GM18861 (cell line): ENCODE results near the gene B4GALT3.
A peak's percentile ranks its signal among the peaks of the same experiment; 100 is the strongest.
"Not testable (repeated sequence)": the region's sequence is repeated elsewhere in the genome, so short reads cannot be mapped to it uniquely, and the experiment has no call there.

Source experiments
- ATAC-seq: cut with Tn5 transposase; IDR thresholded peaks from one replicate; pipeline ENCODE4 v1.9.1; 2021; ENCODE audit not compliant: unreplicated experiment

The B4GALT3 gene

DNA sequence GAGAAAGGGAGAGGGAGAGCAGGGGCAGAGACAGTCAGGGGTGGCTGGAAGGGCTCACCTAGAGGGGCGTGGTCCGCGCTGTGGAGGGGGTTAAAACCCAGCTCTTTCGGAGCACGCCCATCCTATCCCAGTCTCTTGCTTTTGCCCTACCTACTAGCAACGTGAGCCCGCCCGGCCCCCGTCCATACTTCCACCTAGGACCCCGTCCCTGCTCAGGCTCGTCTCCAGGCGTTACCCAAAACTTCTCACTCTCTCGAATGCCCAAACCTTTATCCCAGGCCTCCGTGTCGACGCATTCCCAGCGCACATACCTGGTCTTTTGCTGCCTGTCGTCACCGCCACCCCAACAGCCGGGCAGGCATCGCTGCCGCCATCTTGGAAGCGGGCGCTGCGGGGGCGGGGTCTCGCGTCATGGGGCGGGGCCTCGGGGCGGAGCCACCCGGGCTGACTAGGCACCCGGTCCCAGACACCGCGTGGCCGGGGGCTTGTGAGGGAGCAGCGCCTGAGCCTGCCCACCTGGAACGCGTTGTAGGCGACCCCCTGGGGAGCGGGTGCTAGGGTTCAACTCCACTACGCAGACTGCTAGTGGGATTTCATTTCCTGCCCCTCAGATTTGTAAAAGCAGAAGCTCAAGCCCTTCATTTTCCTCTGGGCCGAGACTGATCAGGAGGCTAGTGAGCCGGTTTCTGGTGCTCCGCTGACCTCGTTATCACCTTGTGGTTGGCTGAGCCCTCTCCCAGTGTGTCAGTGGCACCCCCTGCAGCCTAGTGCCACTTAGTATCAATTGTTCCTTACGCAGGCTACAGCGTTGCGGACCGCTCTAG, at the start of gene B4GALT3:
Gene B4GALT3, minus strand, starts transcription at position 396 of the 824 bp plus-strand sequence. CDS start 1,447 bp downstream, outside the sequence.
- peak; percentile 56 for ATAC-seq

DNA sequence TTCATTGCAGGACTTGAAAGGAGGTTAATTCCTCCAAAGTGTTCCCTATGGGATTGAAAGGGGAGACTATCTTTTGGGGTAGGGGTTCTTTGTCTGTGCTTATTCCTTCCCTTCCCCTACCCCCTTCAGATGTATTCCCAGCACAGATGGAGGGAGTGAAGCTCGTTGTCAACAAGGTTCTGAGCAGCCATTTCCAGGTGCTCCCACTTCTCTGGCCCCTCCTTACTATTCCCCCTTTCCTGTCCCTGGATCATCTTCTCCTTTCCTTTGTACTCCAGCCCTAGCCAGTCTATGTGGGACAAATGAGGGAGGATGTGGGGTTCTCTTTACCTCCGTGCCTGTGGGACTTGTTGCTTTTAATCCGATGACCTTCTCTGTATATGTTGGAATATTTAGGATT, 49.5 kb upstream of the B4GALT3 start:
- ATAC-seq: no peak

DNA sequence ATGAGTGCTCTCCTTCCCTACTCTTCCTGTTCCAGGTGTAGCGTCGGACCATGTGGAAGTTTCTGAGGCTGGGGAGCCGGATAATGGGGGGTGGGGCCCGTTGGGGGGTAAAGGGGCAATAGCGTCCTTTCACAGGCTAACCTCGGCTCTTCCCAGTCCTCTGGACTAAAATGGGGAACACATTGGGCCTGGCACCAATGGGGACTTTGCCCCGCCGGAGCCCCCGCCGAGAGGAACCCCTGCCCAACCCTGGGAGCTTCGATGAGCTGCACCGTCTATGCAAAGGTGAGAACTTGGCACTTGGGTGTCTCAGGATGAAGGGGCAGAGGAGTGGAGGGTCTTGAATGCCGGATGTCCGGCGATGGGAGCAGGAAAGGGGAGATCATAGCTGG, 49.0 kb upstream of the B4GALT3 start:
- ATAC-seq: no peak

DNA sequence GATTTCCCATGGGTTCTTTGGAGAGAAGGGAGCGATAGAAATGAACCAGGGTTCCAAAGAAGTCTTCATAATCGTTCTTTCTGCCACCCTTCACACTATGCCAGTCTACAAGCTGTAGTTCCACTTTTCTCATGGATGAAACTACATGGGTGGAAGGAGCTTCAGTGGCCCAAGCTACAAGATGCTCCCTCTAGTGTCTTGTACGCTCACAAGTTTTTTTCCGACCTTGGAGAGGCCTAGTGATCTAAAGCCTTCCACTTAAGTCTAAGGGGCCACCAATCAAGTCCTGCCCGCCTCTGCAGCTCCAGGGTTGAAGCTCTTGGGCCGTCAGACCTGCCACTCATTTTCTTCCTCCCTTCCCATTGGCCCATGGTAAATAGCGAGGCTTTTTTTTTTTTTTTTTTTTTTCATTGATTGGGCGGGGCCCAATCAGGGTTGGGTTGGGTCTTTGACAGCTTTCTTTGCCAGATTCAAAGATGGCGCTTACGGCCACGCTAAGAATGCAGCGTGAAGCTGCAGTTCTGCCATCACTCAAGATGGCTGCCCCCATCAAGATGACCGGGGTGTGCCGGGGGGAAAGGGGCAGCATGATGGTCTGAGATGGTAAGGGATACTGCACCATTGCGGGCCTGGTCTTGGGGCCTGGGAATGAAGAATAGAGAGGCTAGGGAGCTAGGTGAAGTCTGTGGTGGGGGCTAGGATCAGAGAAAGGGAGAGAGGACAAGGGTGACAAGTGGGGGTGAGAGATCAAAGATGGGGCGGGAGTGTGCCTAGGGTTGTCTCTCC, 48.4 kb upstream of the B4GALT3 start, which contains the start of gene TOMM40L:
Gene TOMM40L, plus strand, starts transcription at position 527 of the 786 bp plus-strand sequence. CDS start 430 bp downstream, outside the sequence.
- ATAC-seq: peak; percentile 86

DNA sequence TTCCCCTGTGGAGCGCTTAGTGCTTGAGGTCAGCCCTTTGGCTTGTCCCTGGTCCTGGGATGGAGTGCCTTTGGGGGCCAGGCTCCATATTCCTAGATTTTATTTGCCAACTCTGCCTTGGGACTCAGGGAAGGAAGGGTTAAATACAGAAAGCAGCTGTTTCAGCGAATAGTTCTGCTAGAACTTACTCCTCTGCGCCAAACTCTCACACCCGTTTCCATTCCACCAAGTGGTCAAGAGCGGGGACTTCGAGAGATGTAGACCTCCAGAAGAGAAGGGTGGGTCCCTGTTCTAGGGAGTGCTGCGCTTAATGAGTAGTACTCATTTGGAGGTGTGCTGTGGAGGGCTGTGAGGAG, 47.8 kb upstream of the B4GALT3 start:
- no peak for ATAC-seq

DNA sequence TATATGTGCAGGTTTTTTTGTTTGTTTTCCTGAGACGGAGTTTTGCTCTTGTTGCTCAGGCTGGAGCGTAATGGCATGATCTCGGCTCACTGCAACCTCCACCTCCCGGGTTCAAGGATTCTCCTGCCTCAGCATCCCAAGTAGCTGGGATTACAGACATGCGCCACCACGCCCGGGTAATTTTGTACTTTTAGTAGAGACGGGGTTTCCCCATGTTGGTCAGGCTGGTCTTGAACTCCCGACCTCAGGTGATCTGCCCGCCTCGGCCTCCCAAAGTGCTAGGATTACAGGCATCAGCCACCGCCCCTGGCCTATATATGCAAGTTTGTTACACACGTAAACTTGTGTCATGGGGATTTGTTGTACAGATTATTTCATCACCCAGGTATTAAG, 47.4 kb upstream of the B4GALT3 start:
- ATAC-seq: not testable (repeated sequence)

DNA sequence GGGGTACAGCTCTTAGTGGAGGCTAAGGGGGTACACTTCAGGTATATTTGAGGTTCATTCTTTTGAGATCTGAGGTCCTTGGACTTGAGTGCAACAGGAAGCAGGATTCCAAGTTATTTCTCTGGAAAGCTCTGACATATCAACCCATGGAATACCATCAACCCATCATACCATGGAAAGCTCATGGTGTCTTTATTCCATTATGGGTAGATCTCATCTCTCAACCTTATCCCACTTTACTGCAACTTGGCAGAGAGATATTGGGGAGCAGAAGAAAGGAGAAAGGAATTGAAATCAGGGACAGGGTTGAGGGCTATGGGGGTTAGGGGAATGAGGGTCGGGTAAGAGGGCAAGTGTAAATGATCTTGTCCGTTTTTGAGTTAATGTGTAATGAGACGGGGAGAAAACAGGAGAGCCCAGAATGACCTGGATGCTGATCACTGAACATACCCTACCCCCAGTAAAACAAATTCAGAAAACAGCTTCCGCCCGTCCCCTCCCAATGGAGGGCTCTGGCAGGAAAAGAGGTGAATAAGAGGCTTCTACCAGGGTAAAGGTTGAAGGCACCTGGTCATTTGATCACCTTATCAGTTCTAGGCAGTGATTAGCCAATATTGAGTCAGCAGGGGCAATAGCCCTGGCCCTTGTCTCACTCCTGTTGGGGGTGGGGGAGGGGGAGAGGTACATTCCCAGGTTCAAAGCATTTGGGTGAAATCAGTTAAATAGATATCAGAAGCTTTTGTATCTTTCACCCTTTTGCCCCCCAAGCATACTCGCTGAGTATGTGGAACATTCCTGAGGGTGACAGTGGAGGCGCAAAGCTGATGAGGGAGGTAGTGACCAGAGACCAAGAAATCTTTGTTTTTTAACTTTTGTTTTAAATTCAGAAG, 46.7 kb upstream of the B4GALT3 start:
- no peak for ATAC-seq

DNA sequence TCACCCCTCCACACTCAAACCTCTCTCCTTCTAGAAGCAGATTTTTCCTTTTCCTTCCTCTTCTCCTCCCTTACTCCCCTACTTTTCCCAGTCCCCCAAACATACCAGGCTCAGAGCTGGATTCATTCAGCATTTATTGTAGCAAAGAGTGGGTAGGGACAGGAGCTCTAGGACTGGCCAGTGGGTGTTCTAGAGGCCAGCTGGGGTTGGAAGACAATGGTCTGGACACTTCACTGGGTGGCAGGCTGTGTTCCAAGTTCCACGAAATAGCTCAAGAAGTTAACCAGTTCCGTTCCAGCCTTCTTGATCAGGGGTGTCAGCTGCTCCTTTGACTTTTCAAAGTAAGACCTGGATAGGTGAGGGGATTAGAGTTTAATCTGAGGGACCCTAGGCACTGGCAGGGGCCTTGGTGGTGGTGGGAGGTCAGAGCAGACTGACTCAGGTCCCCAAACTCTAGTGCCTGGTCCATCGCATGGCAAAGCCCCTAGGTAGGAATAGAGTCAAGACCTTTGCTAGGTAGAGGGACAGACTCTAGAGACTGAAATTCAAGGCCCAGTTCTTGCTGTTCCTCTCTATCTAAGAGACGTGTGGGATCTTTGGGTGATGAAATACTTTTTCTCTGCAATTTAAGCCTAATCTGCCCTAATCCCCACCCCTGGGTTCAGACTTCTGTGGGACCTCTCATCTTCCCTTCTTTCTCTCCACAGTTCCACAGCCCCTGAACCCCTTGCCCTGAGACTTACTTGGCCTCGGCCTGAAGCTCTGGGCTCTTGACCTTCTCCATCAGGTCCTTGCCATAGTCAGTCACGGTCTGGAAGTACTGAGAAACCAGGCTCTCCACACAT, 45.1 kb upstream of the B4GALT3 start:
- ATAC-seq: no peak

DNA sequence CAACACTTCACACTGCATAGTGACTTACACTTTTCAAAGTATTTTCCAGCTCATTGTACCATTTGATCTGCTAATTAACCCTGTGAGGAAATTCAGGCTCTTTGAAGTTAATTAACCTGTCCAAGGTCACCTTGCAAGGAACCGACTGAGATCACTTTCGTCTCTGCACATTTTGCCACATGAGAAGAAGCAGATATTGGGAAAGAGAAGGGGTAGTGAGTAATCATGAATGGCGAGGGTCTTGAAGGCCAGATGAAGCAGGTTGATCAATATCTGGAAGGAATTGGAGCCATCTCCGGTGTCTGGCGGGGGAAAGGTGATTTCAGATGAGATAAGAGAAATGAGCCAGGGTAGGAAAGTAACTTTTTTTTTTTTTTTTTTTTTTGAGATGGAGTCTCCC, 42.7 kb upstream of the B4GALT3 start:
- ATAC-seq: no peak

DNA sequence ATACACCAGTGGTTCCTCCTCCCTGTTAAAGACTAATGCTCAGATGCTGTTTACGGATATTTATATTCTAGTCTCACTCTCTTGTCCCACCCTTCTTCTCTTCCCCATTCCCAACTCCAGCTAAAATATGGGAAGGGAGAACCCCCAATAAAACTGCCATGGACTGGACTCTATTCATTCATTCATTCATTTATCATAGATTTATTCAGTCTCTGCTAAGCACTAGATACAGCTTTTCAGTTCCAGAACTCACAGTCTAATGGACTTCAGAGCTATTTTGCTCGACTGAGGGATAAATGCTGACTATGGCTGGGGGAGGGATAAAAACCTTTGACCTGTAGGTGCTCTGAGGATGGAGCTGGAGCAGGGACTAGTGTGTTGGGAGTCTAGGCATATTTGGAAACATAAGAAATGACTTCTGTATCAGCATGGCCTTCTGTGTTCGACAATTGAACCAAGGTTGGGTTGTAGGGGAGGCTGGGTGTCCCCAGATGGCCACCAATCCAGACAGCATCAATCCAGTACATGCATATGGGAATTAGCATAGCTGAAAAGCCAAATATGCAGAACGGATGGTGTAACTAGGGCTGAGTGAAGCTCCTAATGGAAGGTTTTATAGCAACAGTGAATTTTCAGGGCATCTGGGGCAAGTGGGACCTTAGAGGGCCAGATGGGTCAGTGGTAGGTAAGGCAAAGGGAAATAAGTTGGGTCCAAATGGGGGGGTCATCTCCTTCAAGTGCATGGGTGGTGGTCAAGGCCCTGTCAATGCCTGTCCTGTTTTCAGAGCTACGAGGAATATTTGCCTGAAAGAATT, 42.0 kb upstream of the B4GALT3 start:
- no peak for ATAC-seq

DNA sequence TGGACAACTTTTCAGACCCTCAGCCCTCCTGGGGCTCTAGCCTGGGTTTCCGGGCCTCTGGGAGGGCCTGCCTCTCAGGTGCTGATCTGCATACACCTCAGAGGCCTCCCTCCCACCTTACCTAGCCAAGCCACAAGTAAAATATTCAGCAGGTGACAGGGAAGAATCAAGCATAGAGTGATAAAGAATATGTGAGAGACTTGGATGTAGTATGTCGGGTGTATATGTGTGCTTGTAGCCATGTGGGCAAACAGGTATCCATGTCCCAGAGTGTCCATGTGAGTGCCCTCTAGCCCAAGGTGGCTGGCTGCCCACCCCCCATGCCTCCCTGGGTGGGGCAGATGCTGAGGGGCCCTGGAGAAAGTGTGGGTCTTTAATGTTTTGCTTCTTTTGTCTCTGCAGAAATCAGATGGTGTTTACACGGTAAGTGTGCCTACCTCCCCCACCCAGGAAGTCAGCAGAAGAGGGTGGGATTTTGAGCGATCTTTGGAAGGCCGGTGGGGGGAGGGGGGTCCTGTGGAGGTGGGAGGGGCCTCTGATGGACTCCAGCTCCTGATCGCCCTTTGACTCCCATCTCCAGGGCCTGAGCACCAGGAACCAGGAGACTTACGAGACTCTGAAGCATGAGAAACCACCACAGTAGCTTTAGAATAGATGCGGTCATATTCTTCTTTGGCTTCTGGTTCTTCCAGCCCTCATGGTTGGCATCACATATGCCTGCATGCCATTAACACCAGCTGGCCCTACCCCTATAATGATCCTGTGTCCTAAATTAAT, 41.2 kb upstream of the B4GALT3 start:
- ATAC-seq: no peak

DNA sequence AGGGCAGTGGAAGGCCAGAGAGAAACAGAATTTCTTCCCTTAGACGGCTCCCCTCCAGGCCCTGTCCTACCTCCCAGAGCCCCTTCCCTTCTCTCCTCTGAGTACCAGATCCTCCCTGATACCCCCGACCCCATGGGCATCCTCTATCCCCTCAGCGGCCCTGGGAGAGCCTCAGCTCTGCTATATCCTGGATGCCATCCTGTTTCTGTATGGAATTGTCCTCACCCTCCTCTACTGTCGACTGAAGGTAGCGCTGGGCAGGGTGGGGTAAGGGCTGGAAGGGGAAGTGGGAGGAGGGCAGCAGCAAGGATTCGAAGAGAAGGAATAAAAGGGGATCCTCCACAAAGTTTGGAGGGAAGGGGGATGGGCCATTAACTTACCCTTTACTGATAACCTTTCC, 40.5 kb upstream of the B4GALT3 start:
- ATAC-seq: no peak

DNA sequence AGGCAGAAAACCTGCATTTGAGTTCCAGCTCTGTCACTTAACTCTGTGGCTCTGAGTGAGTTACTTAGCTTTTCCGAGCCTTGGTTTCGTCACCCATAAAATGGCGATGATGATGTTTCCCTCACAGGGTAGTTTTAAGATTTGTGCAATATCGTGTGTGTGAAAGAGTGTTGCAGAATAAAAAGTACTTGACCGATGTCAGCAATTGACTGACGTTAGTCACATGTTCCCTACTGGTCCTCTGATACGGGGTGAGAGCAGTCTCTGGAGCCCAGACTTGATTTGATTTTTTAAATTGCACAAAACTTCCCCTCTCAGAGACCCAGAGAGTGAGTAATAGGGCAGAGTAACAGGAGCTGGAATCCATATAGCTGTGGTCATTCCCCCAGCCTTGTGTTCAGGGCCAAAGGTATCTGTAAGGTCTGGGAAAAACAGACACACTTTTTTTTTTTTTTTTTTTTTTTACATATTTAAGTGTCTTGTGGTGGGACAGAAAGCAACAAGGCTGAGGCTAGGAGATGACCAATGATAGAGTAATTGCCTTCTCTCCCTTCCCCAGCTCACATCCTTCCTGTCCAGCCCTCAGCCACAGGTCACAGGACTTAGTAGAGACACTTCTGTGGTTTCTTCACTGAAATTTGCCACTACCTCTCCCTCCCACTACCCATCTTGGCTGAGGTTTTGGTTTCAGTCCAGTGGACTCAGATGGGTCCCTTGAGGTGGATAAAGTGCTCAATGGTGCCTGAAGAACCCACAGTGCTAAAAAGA, 39.8 kb upstream of the B4GALT3 start:
- peak; percentile 89 for ATAC-seq

DNA sequence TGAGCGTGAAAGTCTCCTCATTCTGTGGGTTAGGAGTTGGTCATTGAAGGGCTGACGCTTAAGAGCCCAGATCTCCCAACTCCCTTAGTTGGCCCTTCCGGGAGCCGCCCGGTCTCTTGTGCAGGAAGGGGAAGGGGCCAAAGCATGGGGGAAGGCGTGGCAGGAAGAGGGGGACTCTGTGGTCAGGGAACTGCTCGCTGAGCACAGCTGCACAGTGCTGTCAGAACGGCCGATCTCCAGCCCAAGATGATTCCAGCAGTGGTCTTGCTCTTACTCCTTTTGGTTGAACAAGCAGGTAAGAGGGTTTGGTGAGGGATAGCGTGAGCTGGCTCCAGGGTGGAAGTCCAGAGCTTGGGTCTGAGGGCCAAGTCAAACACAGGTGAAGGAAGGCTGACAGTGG, 37.8 kb upstream of the B4GALT3 start, which contains the start of gene FCER1G:
Gene FCER1G, plus strand, starts transcription at position 220 of the 400 bp plus-strand sequence. Its CDS starts 27 bp downstream, at position 247.
- no peak for ATAC-seq

DNA sequence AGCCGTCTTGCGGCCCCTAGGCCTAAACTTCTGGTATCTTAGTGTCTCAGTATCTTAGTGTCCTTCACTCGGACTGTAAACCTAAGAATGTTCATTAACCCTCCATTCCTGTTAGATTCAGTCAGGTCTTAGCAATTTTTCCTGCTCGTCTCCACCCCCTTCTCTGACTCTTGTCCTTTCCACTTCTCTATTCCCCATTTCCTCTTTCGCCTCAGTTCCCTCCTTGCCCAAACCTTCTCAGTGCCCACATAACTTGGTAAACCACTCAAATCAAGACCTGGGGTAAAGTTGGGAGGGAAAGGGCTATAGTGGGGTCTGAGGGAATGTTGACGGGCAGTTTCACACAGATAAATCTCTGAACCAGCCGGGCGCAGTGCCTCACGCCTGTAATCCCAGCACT, 37.1 kb upstream of the B4GALT3 start:
- no peak for ATAC-seq

DNA sequence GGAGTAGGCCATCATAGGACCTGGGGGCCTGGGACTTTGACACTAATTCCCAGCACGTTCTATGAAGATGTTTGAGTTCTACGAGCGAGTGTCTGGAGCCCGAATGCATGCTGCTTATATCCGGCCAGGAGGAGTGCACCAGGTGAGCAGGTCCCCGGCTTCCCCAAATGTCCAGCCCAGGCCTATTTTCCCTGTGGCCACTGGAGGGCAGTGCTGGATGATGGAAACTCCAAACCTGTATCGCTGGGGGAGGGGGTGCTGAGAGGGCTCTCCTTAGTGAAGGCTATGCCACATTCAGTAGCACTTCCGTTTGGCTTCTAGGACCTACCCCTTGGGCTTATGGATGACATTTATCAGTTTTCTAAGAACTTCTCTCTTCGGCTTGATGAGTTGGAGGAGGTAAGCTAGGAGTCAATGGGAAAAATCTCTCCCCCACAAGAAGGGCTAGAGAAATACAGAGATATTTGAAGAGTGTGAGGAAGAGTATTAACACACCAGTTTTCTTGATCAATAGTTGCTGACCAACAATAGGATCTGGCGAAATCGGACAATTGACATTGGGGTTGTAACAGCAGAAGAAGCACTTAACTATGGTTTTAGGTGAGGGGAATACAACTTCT, 32.6 kb upstream of the B4GALT3 start:
- peak; percentile 60 for ATAC-seq

DNA sequence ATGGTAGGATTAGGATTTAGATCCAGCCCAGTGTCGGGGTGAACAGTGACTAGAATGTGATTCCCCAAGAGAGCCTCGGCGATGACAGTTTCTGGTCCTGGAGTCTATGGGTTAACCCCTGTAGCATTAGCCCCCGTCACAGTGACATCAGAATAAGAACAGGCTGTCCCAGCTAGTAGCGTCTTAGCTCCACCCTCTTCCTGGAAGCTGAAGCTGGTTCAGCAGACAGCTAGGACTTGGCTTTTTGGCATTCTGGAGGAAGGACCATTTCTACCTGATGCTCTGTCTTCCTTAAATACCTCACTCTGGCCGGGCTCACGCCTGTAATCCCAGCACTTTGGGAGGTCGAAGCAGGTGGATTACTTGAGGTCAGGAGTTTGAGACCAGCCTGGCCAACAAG, 29.9 kb upstream of the B4GALT3 start:
- no peak for ATAC-seq
